HepG2 (cell line): Measurements from ENCODE around the gene KLF3. TPM values are rescaled to one million over a fixed set of nuclear protein-coding genes. Genes with fewer than 3 reads are reported as not detected.

Experiments
- ATAC-seq: fragments of 200-7000 bp; cut with Tn5 transposase; 3 replicates; pipeline ENCODE4 v1.9.1; 2020; ENCODE audit warnings: mild to moderate bottlenecking, moderate library complexity
- BruUV-seq: library from RNA; stranded (reverse); fragments of 400-500 nt; replicated peaks from 2 replicates; lab custom pipeline; 2021; lab: Mats Ljungman, UMichigan
- CTCF ChIA-PET: fragments of 300-600 bp; formaldehyde crosslinking; extraction: SDS; loops from one replicate; lab custom pipeline; 2021; ENCODE audit warnings: low total read pairs, inconsistent platforms, low intra/inter-chr PET ratio; lab: Yijun Ruan, JAX
- POLR2A ChIA-PET: fragments of 350-600 bp; sonication (Branson Sonifier 250); formaldehyde crosslinking; loops from one replicate; lab custom pipeline; 2020; ENCODE audit warnings: antibody characterized with exemption, inconsistent platforms; lab: Yijun Ruan, JAX
- DNase-seq: peaks from one replicate; pipeline ENCODE4 v3.0.0-alpha.2; 2015; ENCODE audit warnings: low spot score
- FAIRE-seq: peaks from 3 replicates; lab custom pipeline; 2011; peaks lifted over from hg19 to GRCh38; lab: Jason Lieb, UNC
- H2AFZ ChIP-seq: one replicate; pipeline ENCODE4 v1.6.1; 2011; ENCODE audit warnings: low read length, inconsistent platforms
- H3K27ac ChIP-seq: fragments of 300-600 bp; 3 replicates; pipeline ENCODE4 v1.8.0; 2011; ENCODE audit warnings: mixed run types, mild to moderate bottlenecking, mixed read lengths, low read length, inconsistent platforms; ENCODE audit not compliant: insufficient read depth; ENCODE audit errors: extremely low read length
- H3K27me3 ChIP-seq, 2 experiments: fragments of 200-600 bp in 1 of 2; 2 replicates in 1 of 2; 3 replicates in 1 of 2; pipeline versions ENCODE4 v1.6.0 to v1.8.0; 2011; ENCODE audit warnings: low read length in 2 of 2, mild to moderate bottlenecking in 2 of 2, moderate library complexity in 2 of 2, inconsistent platforms in 1 of 2; ENCODE audit not compliant: insufficient read depth in 2 of 2, control insufficient read depth in 1 of 2
- H3K36me3 ChIP-seq, 2 experiments: fragments of 200-600 bp in 1 of 2; replicated peaks in 1 of 2; 2 replicates in 1 of 2; 3 replicates in 1 of 2; pipeline versions ENCODE4 v1.5.1 to v1.8.0; 2011; ENCODE audit warnings: low read length in 2 of 2, inconsistent platforms in 1 of 2; ENCODE audit not compliant: insufficient read depth in 2 of 2, control insufficient read depth in 1 of 2
- H3K4me1 ChIP-seq: 2 replicates; pipeline ENCODE4 v1.5.1; 2012; ENCODE audit warnings: low read length, inconsistent platforms; ENCODE audit not compliant: insufficient read depth
- H3K4me2 ChIP-seq: 2 replicates; pipeline ENCODE4 v1.6.0; 2011; ENCODE audit warnings: low read depth, low read length, inconsistent platforms
- H3K4me3 ChIP-seq, 3 experiments: fragments of 200-600 bp in 1 of 3; sonication (generic), shearing (Covaris generic) in 1 of 3; replicated peaks in 1 of 3; 2 replicates each; pipeline ENCODE4 v1.5.1; 2011 to 2016; ENCODE audit warnings: low read length in 3 of 3, inconsistent platforms in 2 of 3, low read depth in 2 of 3, mild to moderate bottlenecking in 2 of 3, control low read depth in 1 of 3, mixed read lengths in 1 of 3; ENCODE audit not compliant: insufficient read depth in 1 of 3
- H3K79me2 ChIP-seq: one replicate; pipeline ENCODE4 v1.6.1; 2011; ENCODE audit warnings: low read length, inconsistent platforms; ENCODE audit not compliant: insufficient read depth
- H3K9ac ChIP-seq: 2 replicates; pipeline ENCODE4 v1.6.0; 2011; ENCODE audit warnings: mild to moderate bottlenecking, low read depth, low read length, inconsistent platforms; ENCODE audit not compliant: insufficient read depth
- H3K9me3 ChIP-seq: 2 replicates; pipeline ENCODE4 v1.5.1; 2012; ENCODE audit warnings: mild to moderate bottlenecking, low read length
- H4K20me1 ChIP-seq: 2 replicates; pipeline ENCODE4 v1.6.0; 2011; ENCODE audit warnings: inconsistent platforms, mild to moderate bottlenecking, low read length, moderate library complexity; ENCODE audit not compliant: insufficient read depth
- FOSL2 ChIP-seq: sonication (generic); formaldehyde crosslinking; IDR thresholded peaks from 2 replicates; pipeline ENCODE4 v1.4.0; 2020; ENCODE audit warnings: missing genetic modification reagents
- HIC2 ChIP-seq: sonication (generic); formaldehyde crosslinking; IDR thresholded peaks from 2 replicates; pipeline ENCODE4 v1.9.0; 2022; ENCODE audit warnings: low read depth, missing genetic modification reagents
- HNF4G ChIP-seq, 2 experiments: sonication (generic) in 1 of 2; formaldehyde crosslinking in 1 of 2; IDR thresholded peaks; 2 replicates each; pipeline versions ENCODE4 v1.4.0 to v1.6.1; 2011 to 2020; ENCODE audit warnings: borderline replicate concordance in 2 of 2, low read depth in 2 of 2, mild to moderate bottlenecking in 2 of 2, low read length in 1 of 2, missing genetic modification reagents in 1 of 2, moderate library complexity in 1 of 2
- SSRP1 ChIP-seq: IDR thresholded peaks from 2 replicates; pipeline ENCODE4 v1.6.1; 2016; ENCODE audit warnings: control low read depth
- TARDBP ChIP-seq: sonication (generic); formaldehyde crosslinking; IDR thresholded peaks from 2 replicates; pipeline ENCODE4 v1.8.0; 2022; ENCODE audit warnings: mild to moderate bottlenecking, missing genetic modification reagents
- ZNF431 ChIP-seq: sonication (generic); formaldehyde crosslinking; IDR thresholded peaks from 2 replicates; pipeline ENCODE4 v1.9.0; 2022; ENCODE audit warnings: missing genetic modification reagents, low read depth, mild to moderate bottlenecking, borderline replicate concordance
- WGBS: methylation state at CpG from one replicate; pipeline ENCODE4 v1.1.6; 2017; ENCODE audit warnings: low lambda C conversion rate; 5-methylcytosine and 5-hydroxymethylcytosine counted together
- in situ Hi-C: cut with HindIII; loops from 2 replicates; pipeline ENCODE4 v1.10.0; 2017; ENCODE audit warnings: low pct_unique_long_range_greater_than_20kb; ENCODE audit not compliant: extremely low pct_ligation_motif_present
- intact Hi-C: fragments of 100-400 bp; cut with micrococcal nuclease; formaldehyde crosslinking; loops from one replicate; pipeline ENCODE4 v1.10.0; 2022; ENCODE audit not compliant: unreplicated experiment
- polyA plus RNA-seq, 8 experiments: library from polyadenylated mRNA; depleted of rRNA in 3 of 8; stranded (reverse) in 7 of 8; unstranded in 1 of 8; fragments of >200 nt; fragmentation: Illumina TruSeq in 4 of 8; extraction: Trizol in 4 of 8; gene quantifications; 2 replicates each; pipeline versions ENCODE4 v1.2.1 to v1.2.3, GENCODE V29; 2011 to 2016; ENCODE audit warnings: low read depth in 4 of 8, missing spikeins in 1 of 8, mixed read lengths in 1 of 8; ENCODE audit not compliant: insufficient read depth in 1 of 8
- total RNA-seq, 5 experiments: library from RNA; depleted of rRNA; stranded (reverse); fragments of >200 nt; fragmentation: Illumina TruSeq; extraction: Trizol; gene quantifications; 2 replicates each; pipeline ENCODE4 v1.2.3, GENCODE V29; 2016; ENCODE audit warnings: low read depth in 1 of 5

KLF3 gene
- total and polyA plus RNA-seq, 2 of the 13 experiments (the other 11 are each of a cell fraction or from before 2014, with no cell fraction given): 29.1 to 37.8 TPM

GRCh38 chr4:38738940-38739803, 75.2 kb downstream of the KLF3 start:
- no peaks in the 10 kb centered on the region for H3K9me3 ChIP-seq
- 80% methylated on average over 6 of the region's 6 CpGs for WGBS
- BruUV-seq: no TSS peak
- intact Hi-C loops: loop anchor here (10.0 kb wide), 1 partner anchor 934 kb away; no protein-coding TSS in a partner anchor
- H3K4me1 ChIP-seq: peaks cover 14% of the 10 kb centered on the region
- H4K20me1 ChIP-seq: no peaks in the 10 kb centered on the region
- H3K9ac ChIP-seq: no peak overlapping the region
- no peak overlapping the region for H2AFZ ChIP-seq
- no peak overlapping the region for H3K4me3 ChIP-seq
- H3K27ac ChIP-seq: no peak overlapping the region
- in situ Hi-C loops: no loop called here
- no peaks in the 10 kb centered on the region for H3K36me3 ChIP-seq
- DNase-seq (no peak), FAIRE-seq (no peak), ATAC-seq (no peak)
- no peaks in the 10 kb centered on the region for H3K27me3 ChIP-seq
- ChIA-PET CTCF (no interaction called here), POLR2A (no interaction called here)
- H3K4me2 ChIP-seq: no peak overlapping the region
- H3K79me2 ChIP-seq: no peaks in the 10 kb centered on the region
- no peak for TF ChIP-seq TARDBP

- Histone ChIP-seq H3K4me2 (no peak overlapping the region), H3K4me3 (no peak overlapping the region), H3K27me3 (no peaks in the 10 kb centered on the region), H3K27ac (no peak overlapping the region), H3K9ac (no peak overlapping the region), H3K9me3 (no peaks in the 10 kb centered on the region), H3K4me1 (peaks cover 14% of the 10 kb centered on the region), H3K36me3 (no peaks in the 10 kb centered on the region), H3K79me2 (no peaks in the 10 kb centered on the region), H4K20me1 (no peaks in the 10 kb centered on the region), H2AFZ (no peak overlapping the region)
- intact Hi-C loops (no loop called here), in situ Hi-C loops (no loop called here)
- 17% methylated on average over 2 of the region's 2 CpGs for WGBS
- BruUV-seq: no TSS peak
- ATAC-seq (peak; percentile 74), FAIRE-seq (no peak), DNase-seq (no peak)
- ChIA-PET CTCF (no interaction called here), POLR2A (no interaction called here)
- peak; percentile 23; the same call in 1 of the 2 replicates for TF ChIP-seq FOSL2 (CRISPR knock-in tag)
- no peak for TF ChIP-seq SSRP1
- no peak for TF ChIP-seq ZNF431 (CRISPR knock-in tag)
- TF ChIP-seq HNF4G (IDR thresholded peaks at IDR 0.05; ENCODE audit: borderline replicate concordance, low read depth, low read length): 0 out of 2 replicates have a peak, but pooled peaks have one; percentile 6
- no peak for TF ChIP-seq HNF4G (CRISPR knock-in tag; IDR thresholded peaks at IDR 0.05; ENCODE audit: borderline replicate concordance, low read depth)
- no peak for TF ChIP-seq HIC2
These were observed 76.3 kb downstream of the KLF3 start for GRCh38 chr4:38740303-38740702.
